ENCODE data around the gene ARHGEF6. TPM values are rescaled to one million over a fixed set of nuclear protein-coding genes. Genes with fewer than 3 reads are reported as not detected.

The ARHGEF6 gene
- polyA plus RNA-seq, 1 donor from 2014 or later = 1.8 TPM

DNA sequence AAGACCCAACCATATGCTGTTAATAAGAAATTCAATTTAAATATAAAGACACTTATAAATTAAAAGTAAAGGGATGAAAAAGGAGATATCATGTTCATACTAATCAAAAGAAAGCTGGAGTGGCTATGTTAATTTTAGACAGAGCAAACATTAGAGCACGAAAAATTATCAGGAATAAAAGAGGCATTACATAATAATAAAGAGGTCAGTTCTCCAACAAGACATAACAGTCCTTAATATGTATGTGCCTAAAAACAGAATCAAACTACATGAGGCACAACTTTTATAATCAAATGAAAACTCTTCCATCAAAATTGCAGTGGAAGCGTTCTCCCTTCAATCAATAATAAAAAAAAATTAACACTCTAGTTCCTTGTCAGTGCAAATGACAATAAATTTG is 62.6 kb downstream of the ARHGEF6 start:
- Histone ChIP-seq H3K27me3 (ENCODE audit: insufficient read depth, low read depth, low read length) (no peaks in the 10 kb centered on the region), H3K27ac (ENCODE audit: low read length) (no peak overlapping the region), H4K20me1 (ENCODE audit: insufficient read depth) (no peaks in the 10 kb centered on the region), H3K4me2 (ENCODE audit: low read length) (no peak overlapping the region), H2AFZ (ENCODE audit: low read depth, low read length) (no peak overlapping the region), H3F3A (ENCODE audit: insufficient read depth, low read length, poor library complexity, severe bottlenecking) (no peaks in the 10 kb centered on the region), H3K9ac (ENCODE audit: low read length) (no peak overlapping the region), H3K79me2 (replicated peaks; ENCODE audit: insufficient read depth, low read length) (no peaks in the 10 kb centered on the region), H3K9me2 (ENCODE audit: insufficient read depth, low read length) (no peaks in the 10 kb centered on the region), H3K9me3 (ENCODE audit: low read length) (no peaks in the 10 kb centered on the region), H3K4me3 (ENCODE audit: low read length) (no peak overlapping the region), H3K36me3 (ENCODE audit: insufficient read depth, low read length) (no peaks in the 10 kb centered on the region)
- TF ChIP-seq, protein P1, sequence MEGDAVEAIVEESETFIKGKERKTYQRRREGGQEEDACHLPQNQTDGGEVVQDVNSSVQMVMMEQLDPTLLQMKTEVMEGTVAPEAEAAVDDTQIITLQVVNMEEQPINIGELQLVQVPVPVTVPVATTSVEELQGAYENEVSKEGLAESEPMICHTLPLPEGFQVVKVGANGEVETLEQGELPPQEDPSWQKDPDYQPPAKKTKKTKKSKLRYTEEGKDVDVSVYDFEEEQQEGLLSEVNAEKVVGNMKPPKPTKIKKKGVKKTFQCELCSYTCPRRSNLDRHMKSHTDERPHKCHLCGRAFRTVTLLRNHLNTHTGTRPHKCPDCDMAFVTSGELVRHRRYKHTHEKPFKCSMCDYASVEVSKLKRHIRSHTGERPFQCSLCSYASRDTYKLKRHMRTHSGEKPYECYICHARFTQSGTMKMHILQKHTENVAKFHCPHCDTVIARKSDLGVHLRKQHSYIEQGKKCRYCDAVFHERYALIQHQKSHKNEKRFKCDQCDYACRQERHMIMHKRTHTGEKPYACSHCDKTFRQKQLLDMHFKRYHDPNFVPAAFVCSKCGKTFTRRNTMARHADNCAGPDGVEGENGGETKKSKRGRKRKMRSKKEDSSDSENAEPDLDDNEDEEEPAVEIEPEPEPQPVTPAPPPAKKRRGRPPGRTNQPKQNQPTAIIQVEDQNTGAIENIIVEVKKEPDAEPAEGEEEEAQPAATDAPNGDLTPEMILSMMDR (IDR thresholded peaks at IDR 0.05; ENCODE audit: poor library complexity, severe bottlenecking) = no peak
- no peak for TF ChIP-seq EZH2 (IDR thresholded peaks at IDR 0.05; ENCODE audit: borderline replicate concordance, insufficient read depth, low read length, poor library complexity, severe bottlenecking)

DNA sequence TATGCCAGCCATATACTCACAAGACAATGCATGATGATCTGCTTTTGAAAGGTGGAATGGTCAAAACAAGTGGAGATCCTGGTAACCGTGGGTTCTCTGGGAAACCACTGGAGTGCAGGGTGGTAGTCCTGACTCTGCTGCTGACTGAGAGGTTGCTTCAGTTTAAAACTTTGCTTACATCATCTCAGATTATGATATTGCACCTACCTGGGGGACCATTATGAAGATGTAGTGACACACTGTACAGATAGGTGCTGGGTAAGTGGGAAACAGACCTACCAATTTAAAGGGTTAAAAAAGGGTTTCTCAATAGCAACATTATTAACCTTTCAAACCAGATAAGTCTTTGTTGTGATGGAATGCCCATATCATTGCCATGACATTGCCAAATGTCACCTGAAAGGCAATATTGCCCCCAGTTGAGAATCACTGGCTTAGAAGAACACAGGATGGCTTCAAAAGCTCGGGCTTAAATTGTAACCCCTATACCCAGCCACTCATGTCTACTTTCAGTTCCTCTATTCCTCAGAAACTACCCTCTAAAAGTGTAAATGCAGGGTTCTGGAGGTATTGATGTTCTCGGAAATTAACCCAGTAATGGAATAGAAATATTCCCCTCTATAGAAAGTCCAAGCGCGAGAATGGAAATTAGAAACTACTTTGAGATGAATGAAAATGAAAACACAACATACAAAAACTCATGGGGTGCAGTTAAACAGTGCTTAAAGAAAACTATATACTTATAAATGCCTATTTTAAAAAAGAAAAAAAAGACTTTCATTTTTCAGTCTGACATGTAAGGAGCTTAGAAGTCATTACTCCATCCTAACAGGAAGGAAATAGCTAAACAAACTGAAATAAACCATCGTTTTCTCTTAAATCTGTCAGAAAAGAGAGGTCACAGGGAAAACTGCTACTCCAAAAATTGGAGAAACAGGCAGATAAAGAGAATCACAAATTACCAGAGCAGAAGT is 65.8 kb downstream of the ARHGEF6 start:
- Histone ChIP-seq H3K4me3 (ENCODE audit: low read length) (no peak overlapping the region), H3K9me3 (ENCODE audit: low read length) (no peaks in the 10 kb centered on the region), H2AFZ (ENCODE audit: low read depth, low read length) (no peak overlapping the region), H3K27me3 (ENCODE audit: insufficient read depth, low read depth, low read length) (no peaks in the 10 kb centered on the region), H3K36me3 (ENCODE audit: insufficient read depth, low read length) (no peaks in the 10 kb centered on the region), H3F3A (ENCODE audit: insufficient read depth, low read length, poor library complexity, severe bottlenecking) (no peaks in the 10 kb centered on the region), H3K27ac (ENCODE audit: low read length) (no peak overlapping the region), H3K79me2 (replicated peaks; ENCODE audit: insufficient read depth, low read length) (no peaks in the 10 kb centered on the region), H3K4me2 (ENCODE audit: low read length) (no peak overlapping the region), H3K9ac (ENCODE audit: low read length) (no peak overlapping the region), H3K9me2 (ENCODE audit: insufficient read depth, low read length) (no peaks in the 10 kb centered on the region), H4K20me1 (ENCODE audit: insufficient read depth) (no peaks in the 10 kb centered on the region)
- TF ChIP-seq, protein P1 (IDR thresholded peaks at IDR 0.05; ENCODE audit: poor library complexity, severe bottlenecking) = no peak
- TF ChIP-seq EZH2 (IDR thresholded peaks at IDR 0.05; ENCODE audit: borderline replicate concordance, insufficient read depth, low read length, poor library complexity, severe bottlenecking) = no peak
- no peak for TF ChIP-seq MXI1 (conservative IDR thresholded peaks at IDR 0.05; ENCODE audit: poor library complexity, severe bottlenecking)

DNA sequence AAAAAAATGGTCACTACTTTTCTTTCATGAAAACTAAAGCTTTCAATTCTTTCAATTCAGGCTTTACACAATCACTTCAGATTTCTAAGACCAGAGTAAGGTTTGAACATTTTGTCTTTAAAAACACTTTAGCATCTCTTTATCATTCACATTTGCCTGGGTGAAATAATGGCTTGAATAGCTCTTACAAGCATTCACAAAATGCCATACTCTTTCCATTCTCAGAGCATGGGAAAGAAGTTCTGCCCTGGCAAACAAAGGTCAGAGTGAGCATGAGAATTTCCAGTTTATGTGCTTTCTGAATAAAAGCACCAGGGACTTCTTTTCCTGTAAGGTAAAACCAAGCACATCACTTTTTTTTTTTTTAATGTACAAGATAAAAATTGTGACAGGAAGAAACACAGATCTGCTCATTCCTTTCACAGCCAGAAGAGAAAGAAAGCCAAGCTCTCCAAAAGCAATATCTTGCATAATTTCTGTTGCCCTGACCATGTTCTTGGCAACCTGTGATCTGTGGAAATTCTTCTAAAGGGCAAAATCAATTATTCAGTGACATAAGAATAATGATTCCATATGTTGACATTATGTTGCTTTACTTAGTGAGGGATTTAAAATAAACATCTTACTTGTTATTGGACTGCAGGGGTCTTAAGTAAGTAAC is 68.0 kb downstream of the ARHGEF6 start:
- TF ChIP-seq, protein P1 (IDR thresholded peaks at IDR 0.05; ENCODE audit: poor library complexity, severe bottlenecking) = no peak
- TF ChIP-seq POLR2AphosphoS5 (IDR thresholded peaks at IDR 0.05) = no peak
- TF ChIP-seq EZH2 (IDR thresholded peaks at IDR 0.05; ENCODE audit: borderline replicate concordance, insufficient read depth, low read length, poor library complexity, severe bottlenecking) = no peak
- TF ChIP-seq EP300 (conservative IDR thresholded peaks at IDR 0.05; ENCODE audit: poor library complexity, severe bottlenecking) = no peak
- TF ChIP-seq TAF1 (IDR thresholded peaks at IDR 0.05; ENCODE audit: low read depth) = no peak
- TF ChIP-seq RAD21 (conservative IDR thresholded peaks at IDR 0.05) = no peak
- TF ChIP-seq SMC3 (conservative IDR thresholded peaks at IDR 0.05; ENCODE audit: poor library complexity) = no peak
- TF ChIP-seq MXI1 (conservative IDR thresholded peaks at IDR 0.05; ENCODE audit: poor library complexity, severe bottlenecking) = no peak
- TF ChIP-seq, protein P2, sequence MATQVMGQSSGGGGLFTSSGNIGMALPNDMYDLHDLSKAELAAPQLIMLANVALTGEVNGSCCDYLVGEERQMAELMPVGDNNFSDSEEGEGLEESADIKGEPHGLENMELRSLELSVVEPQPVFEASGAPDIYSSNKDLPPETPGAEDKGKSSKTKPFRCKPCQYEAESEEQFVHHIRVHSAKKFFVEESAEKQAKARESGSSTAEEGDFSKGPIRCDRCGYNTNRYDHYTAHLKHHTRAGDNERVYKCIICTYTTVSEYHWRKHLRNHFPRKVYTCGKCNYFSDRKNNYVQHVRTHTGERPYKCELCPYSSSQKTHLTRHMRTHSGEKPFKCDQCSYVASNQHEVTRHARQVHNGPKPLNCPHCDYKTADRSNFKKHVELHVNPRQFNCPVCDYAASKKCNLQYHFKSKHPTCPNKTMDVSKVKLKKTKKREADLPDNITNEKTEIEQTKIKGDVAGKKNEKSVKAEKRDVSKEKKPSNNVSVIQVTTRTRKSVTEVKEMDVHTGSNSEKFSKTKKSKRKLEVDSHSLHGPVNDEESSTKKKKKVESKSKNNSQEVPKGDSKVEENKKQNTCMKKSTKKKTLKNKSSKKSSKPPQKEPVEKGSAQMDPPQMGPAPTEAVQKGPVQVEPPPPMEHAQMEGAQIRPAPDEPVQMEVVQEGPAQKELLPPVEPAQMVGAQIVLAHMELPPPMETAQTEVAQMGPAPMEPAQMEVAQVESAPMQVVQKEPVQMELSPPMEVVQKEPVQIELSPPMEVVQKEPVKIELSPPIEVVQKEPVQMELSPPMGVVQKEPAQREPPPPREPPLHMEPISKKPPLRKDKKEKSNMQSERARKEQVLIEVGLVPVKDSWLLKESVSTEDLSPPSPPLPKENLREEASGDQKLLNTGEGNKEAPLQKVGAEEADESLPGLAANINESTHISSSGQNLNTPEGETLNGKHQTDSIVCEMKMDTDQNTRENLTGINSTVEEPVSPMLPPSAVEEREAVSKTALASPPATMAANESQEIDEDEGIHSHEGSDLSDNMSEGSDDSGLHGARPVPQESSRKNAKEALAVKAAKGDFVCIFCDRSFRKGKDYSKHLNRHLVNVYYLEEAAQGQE (IDR thresholded peaks at IDR 0.05; ENCODE audit: borderline replicate concordance) = no peak
- no peaks in the 10 kb centered on the region for H3K27me3 ChIP-seq (ENCODE audit: insufficient read depth, low read depth, low read length)
- H3K9me3 ChIP-seq (ENCODE audit: low read length) = no peaks in the 10 kb centered on the region
- H3K27ac ChIP-seq (ENCODE audit: low read length) = no peak overlapping the region
- H3K9ac ChIP-seq (ENCODE audit: low read length) = no peak overlapping the region
- H3F3A ChIP-seq (ENCODE audit: insufficient read depth, low read length, poor library complexity, severe bottlenecking) = no peaks in the 10 kb centered on the region
- no peak overlapping the region for H3K4me3 ChIP-seq (ENCODE audit: low read length)
- H3K36me3 ChIP-seq (ENCODE audit: insufficient read depth, low read length) = no peaks in the 10 kb centered on the region
- no peak overlapping the region for H3K4me2 ChIP-seq (ENCODE audit: low read length)
- no peak overlapping the region for H2AFZ ChIP-seq (ENCODE audit: low read depth, low read length)
- H3K79me2 ChIP-seq (replicated peaks; ENCODE audit: insufficient read depth, low read length) = no peaks in the 10 kb centered on the region
- no peaks in the 10 kb centered on the region for H3K9me2 ChIP-seq (ENCODE audit: insufficient read depth, low read length)
- H4K20me1 ChIP-seq (ENCODE audit: insufficient read depth) = no peaks in the 10 kb centered on the region
